ENCODE results near the gene NAPEPLD.
"Not testable (repeated sequence)": the region's sequence is repeated elsewhere in the genome, so short reads cannot be mapped to it uniquely, and the experiment has no call there.

The NAPEPLD gene

DNA sequence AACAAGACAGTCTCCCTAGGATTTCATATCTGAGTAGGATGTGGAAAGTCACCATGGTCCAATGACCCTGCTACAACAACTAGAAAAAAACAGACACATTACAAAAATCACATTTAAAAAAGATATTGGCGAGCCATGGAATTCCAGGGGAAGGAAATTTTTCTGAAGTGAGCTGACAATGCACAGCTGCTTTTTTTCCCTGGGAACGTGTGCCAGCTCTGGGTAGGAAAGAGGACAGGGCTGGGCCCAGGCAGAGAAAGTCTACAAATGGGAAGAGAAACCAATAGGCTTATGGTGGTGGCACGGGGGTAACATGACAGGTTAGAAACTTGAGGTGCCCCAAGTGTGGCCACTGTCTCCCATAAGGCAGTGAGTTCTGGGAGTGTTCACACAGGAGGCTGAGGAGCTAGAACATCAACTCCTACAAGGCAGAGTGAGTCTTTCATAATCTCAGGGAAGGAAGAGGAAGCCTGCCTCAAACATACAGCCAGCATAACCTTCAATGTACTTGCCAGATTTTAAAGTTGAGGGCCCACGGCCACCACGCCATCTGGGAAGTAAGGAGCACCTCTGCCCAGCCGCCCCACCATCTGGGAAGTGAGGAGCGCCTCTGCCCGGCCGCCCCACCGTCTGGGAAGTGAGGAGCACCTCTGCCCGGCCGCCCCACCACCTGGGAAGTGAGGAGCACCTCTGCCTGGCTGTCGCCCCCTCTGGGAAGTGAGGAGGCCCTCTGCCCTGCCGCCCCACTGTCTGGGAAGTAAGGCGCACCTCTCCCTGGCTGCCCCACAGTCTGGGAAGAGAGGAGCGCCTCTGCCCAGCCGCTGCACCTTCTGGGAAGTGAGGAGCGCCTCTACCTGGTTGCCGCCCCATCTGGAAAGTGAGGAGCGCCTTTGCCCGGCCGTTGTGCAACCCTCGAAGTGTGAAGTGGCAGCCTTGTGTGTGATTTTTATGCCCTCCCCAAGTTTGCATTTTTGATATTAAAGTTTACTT lies 80.2 kb downstream of the NAPEPLD start:
- in situ Hi-C loops (cut with MboI; ENCODE audit: low sequenced_read_pairs), result no loop called here

DNA sequence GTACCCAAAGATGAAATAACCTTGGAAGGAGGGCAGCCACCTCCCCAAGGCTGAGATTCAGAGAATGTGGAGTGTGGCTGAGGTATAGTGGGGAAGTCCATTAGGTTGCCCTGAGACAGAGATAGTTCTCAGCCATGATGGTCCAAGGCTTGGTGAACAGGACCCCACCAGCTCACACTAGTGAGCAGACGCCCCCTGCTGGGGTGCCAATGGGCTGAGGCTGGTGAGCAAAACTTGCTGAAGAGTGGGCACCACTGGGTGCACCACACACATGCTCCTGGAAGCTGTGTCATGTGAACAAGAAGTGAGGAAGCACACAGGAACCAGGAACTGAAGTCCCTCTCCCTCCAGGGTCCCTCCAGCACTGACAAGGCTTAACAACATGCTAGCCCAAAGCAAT lies 83.2 kb downstream of the NAPEPLD start:
- in situ Hi-C loops (cut with MboI; ENCODE audit: low sequenced_read_pairs), result no loop called here

DNA sequence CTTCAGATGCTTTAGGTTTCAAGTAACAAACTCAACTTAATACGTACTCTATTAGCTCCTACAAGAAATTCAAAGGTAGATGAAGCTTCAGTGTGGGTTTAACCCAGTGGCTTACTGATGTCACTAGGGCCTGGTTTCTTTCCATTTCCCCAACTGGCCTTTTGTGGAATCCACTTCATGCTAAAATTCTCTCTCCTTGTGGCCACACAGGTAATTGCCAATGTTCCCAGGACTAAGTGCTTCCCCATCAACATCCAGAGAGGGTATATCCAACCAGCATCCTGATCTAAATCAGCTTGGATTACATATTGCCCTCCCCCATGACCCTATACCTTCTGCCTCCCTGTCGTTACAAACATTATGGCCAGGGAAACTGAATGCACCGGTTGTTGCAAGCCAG lies 85.0 kb downstream of the NAPEPLD start:
- in situ Hi-C loops (cut with MboI; ENCODE audit: low sequenced_read_pairs), result no loop called here

DNA sequence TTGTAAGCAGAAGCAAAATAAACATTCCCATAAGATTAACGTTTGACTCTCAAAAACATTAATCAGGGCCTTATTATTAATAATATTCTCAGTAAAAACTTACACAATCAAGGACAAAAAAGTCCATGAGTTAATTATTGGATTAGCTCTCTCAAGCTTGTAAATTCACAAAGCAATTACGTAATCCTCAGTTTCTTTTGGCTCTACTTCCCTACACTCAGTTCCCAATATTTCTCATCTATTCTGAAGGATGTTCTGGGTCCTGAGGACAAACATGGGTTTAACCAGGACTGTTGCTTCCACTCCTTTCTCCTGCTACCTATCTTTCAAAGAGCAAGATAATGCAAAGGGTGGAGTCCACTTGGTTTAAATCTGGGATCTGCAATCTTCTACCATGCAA lies 89.4 kb downstream of the NAPEPLD start:
- in situ Hi-C loops (cut with MboI; ENCODE audit: low sequenced_read_pairs), result no loop called here

DNA sequence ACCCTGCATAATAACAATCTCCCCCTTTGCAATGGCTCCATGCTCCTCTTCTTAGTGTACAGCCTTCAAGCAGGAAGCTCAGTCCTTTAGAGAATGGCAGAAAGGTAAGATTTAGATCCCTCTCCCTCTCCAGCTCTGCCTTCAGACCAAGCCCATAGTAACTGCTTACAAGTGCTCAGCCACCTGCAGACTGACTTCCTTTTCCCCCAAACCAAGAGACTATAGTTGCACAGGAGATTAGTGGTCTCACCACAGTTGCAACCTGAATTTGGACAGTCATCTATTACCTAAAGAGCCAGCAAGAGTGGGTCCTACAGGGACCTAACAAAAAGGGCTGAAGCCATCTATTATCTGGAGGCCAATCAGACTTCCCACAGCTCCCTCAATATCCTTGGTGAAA lies 90.8 kb downstream of the NAPEPLD start:
- in situ Hi-C loops (cut with MboI; ENCODE audit: low sequenced_read_pairs), result no loop called here

DNA sequence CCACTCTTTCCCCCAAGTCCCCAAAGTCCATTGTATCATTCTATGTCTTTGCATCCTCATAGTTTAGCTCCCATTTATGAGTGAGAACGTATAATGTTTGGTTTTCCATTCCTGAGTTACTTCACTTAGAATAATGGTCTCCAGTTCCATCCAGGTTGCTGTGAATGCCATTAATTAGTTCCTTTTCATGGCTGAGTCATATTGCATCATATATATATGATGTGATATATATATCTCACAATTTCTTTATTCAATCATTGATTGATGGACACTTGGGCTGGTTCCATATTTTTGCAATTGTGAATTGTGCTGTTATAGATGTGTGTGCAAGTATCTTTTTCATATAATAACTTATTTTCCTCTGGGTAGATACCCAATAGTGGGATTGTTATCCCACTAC lies 92.9 kb downstream of the NAPEPLD start:
- in situ Hi-C loops (cut with MboI; ENCODE audit: low sequenced_read_pairs), result not testable (repeated sequence)

DNA sequence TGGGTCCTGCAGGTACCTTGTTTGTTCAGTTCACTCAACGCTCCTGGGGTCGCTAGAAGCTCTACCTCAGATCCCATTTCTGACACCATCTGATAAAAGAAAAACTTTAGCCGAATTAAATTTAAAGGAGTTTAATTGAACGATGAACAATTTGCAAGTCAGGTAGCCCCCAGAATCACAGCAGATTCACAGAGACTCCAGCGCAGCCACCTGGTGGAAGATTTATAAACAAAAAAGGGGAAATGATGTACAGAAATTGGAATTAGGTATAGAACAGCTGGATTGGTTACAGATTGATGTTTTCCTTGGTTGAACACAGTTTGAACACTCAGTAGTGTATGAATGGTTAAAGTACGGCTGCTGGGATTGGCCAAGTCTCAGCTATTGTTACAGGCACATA lies 97.4 kb downstream of the NAPEPLD start:
- in situ Hi-C loops (cut with MboI; ENCODE audit: low sequenced_read_pairs), result no loop called here

Data from HL-60/S4 treated with retinoic acid at 250 ng/mL for 4 days and 3 days (cell line).